Natural killer cell treated with Interleukin-12 subunit alpha and Interleukin-12 subunit beta and Interleukin-15 and Interleukin-18, amount 100 ng/mL, for 72 hours (primary cell): ENCODE data around the gene ZNF593OS. TPM values are rescaled to one million over a fixed set of nuclear protein-coding genes. Genes with fewer than 3 reads are reported as not detected.

Source experiments
- ATAC-seq, 2 donors: fragments of 150-1000 bp; cut with Tn5 transposase in 1 of 2; sonication (Bioruptor Pico), chemical (Tn5 transposase) in 1 of 2; 2 replicates each; pipeline ENCODE4 v1.10.0; 2021
- DNase-seq: peaks from one replicate; pipeline ENCODE4 v3.0.0; 2022; ENCODE audit warnings: low spot score
- H3K27ac Mint-ChIP-seq, 2 donors: 1 replicate in 1 of 2; 2 replicates in 1 of 2; pipeline ENCODE4 v1.8.0; 2022; ENCODE audit warnings: mixed read lengths in 2 of 2, mild to moderate bottlenecking in 1 of 2, moderate library complexity in 1 of 2
- H3K27me3 Mint-ChIP-seq, 2 donors: 1 replicate in 1 of 2; 2 replicates in 1 of 2; pipeline ENCODE4 v1.8.0; 2022; ENCODE audit warnings: mixed read lengths in 2 of 2
- H3K36me3 Mint-ChIP-seq: one replicate; pipeline ENCODE4 v1.8.0; 2022; ENCODE audit warnings: mixed read lengths
- H3K4me1 Mint-ChIP-seq, 2 donors: 1 replicate in 1 of 2; 2 replicates in 1 of 2; pipeline ENCODE4 v1.8.0; 2022; ENCODE audit warnings: low read depth in 2 of 2, mixed read lengths in 2 of 2, mild to moderate bottlenecking in 1 of 2
- H3K4me3 Mint-ChIP-seq: one replicate; pipeline ENCODE4 v1.8.0; 2022; ENCODE audit warnings: mixed read lengths
- H3K9me3 Mint-ChIP-seq: 2 replicates; pipeline ENCODE4 v1.8.0; 2022; ENCODE audit warnings: mixed read lengths
- total RNA-seq, 2 donors: library from RNA; stranded (reverse); gene quantifications; one replicate each; pipeline ENCODE4 v1.2.3, GENCODE V29; 2022

Gene ZNF593OS
- total RNA-seq, 2 donors from 2014 or later, result not detected

DNA sequence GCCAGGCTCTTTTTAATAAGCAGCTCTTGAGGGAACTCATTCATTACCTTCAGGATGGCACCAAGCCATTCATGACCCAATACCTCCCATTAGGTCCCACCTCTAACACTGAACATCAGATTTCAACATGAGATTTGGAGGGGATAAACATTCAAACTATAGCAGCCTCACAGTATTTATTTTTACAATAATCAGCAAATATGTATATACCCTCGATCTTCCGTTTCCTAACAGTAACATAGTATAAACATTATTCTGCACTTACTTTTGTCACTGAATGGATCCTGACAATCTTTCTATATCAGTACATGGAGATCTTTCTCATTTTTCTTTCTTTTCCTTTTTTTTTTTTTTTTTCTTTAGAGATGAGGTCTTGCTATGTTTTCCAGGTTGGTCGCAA is 24.2 kb upstream of the ZNF593OS start:
- DNase-seq (no peak), ATAC-seq (no peak)
- no peak overlapping the region for H3K4me3 Mint-ChIP-seq
- H3K4me1 Mint-ChIP-seq, result peaks cover 0 to 6% of the 10 kb centered on the region in 2 donors
- H3K27ac Mint-ChIP-seq, result no peak overlapping the region
- no peaks in the 10 kb centered on the region for H3K9me3 Mint-ChIP-seq
- no peaks in the 10 kb centered on the region for H3K36me3 Mint-ChIP-seq
- peaks cover 10 to 14% of the 10 kb centered on the region in 2 donors for H3K27me3 Mint-ChIP-seq

DNA sequence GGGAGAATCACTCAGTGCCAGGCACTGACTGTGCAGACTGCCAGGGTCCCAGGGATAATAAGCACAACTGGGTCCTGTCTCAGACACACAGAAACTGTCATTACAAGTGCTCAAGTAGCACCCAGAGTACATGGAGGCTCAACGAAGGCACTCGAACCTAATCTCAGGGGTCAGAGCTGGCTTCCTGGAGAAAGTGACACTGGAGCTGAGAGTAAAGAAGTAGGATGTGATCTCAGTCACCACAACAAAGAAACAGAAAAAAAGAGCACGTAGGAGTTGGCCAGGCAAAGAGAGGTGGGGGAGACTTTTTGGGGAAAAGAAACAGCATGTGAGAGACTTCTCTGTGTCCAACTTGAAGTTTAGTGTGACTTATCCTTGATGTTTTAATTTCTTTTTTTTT is 20.1 kb upstream of the ZNF593OS start:
- Mint-ChIP-seq H3K36me3 (no peaks in the 10 kb centered on the region), H3K4me3 (no peak overlapping the region), H3K27ac (no peak overlapping the region), H3K27me3 (peaks cover 10% of the 10 kb centered on the region in 2 donors), H3K9me3 (no peaks in the 10 kb centered on the region), H3K4me1 (peaks cover 0 to 2% of the 10 kb centered on the region in 2 donors)
- ATAC-seq, result no peak
- DNase-seq, result no peak

DNA sequence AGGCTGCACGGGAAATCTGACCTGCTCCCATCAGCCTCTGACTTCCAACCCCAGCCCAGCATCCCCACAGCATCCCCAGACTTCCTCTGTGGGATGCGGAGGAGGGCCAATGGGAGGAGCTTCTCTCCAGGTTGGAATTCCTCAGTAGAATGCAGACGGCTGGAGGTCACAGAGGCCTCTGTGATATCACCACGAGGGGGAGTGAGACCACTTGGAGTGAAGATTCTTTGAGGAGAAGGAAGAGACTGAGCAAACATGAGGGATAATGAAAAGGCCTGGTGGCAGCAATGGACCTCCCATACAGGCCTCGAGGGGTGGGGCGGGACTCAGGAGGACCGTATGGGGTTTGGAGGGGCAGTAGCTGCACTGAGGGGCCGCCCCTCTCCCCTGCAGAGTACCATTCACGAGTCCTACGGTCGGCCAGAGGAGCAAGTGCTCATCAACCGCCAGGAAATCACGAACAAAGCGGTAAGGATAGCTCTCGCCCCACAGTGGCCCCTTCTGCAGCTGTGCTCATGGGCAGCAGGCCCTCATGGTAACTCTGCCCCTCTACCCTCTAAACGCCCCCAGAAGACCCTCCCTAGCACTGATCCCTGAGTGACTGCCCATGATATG is 18.8 kb upstream of the ZNF593OS start, which contains the start of gene CATSPER4:
CATSPER4 (plus strand) TSS at position 230 of the 615 bp plus-strand sequence; CDS start at position 256, 26 bp downstream.
- Mint-ChIP-seq H3K4me3 (no peak within 1 kb of the TSS), H3K27me3 (peaks cover 7 to 10% of the 10 kb centered on the region in 2 donors), H3K36me3 (no peaks in the 10 kb centered on the region), H3K4me1 (peaks cover 0 to 2% of the 10 kb centered on the region in 2 donors), H3K27ac (no peak within 1 kb of the TSS), H3K9me3 (no peaks in the 10 kb centered on the region)
- DNase-seq (no peak), ATAC-seq (no peak)

DNA sequence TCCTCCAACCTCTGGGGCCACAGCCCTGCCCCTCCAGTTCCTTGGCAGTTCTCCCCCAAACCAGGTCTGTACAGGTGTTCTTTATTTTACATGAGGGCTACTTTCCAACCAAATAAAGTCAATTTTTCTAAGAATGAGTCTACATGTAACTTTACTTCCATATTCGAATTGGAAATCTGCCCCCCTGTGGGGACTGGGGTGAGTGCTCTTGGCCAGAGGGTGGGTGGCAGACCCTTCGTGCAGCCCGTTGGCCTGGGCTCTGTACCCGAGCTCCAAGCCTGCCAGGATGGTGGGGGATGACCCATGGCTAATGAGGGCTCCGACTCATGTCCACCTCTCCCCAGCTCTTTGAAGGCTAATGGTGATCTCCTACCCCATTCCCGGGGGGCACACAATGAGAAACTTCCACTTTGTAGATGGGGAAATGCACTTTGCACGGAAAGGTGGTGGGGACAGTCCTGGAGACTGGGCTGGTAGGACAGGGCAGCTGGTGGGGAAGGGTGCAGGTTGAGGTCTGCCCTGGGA is 18.2 kb upstream of the ZNF593OS start:
- H3K9me3 Mint-ChIP-seq, result no peaks in the 10 kb centered on the region
- H3K4me1 Mint-ChIP-seq, result peaks cover 0 to 2% of the 10 kb centered on the region in 2 donors
- H3K36me3 Mint-ChIP-seq, result no peaks in the 10 kb centered on the region
- H3K4me3 Mint-ChIP-seq, result no peak overlapping the region
- H3K27me3 Mint-ChIP-seq, result peaks cover 5 to 10% of the 10 kb centered on the region in 2 donors
- ATAC-seq, result no peak
- DNase-seq, result no peak
- H3K27ac Mint-ChIP-seq, result no peak overlapping the region

DNA sequence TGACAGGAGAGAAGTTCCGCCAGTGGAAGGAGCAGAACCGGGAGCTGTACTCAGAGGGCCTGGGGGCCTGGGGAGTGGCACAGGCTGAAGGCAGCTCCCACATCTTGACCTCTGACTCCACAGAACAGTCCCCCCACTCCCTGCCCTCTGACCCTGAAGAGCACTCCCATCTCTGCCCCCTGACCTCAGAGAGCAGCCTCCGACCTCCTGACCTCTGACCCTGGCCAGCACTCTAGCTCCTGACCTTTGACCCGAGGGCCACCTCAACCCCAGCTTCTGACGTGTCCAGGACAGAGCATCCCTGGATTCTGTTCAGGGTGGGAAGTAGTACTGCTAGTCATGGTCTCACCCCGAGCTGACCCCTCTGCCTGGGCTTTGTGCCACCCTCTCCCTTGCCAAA is 17.7 kb upstream of the ZNF593OS start:
- ATAC-seq (no peak), DNase-seq (no peak)
- no peak overlapping the region for H3K27ac Mint-ChIP-seq
- H3K9me3 Mint-ChIP-seq, result no peaks in the 10 kb centered on the region
- no peaks in the 10 kb centered on the region for H3K36me3 Mint-ChIP-seq
- H3K27me3 Mint-ChIP-seq, result peaks cover 3 to 8% of the 10 kb centered on the region in 2 donors
- no peak overlapping the region for H3K4me3 Mint-ChIP-seq
- H3K4me1 Mint-ChIP-seq, result peaks cover 0 to 2% of the 10 kb centered on the region in 2 donors

DNA sequence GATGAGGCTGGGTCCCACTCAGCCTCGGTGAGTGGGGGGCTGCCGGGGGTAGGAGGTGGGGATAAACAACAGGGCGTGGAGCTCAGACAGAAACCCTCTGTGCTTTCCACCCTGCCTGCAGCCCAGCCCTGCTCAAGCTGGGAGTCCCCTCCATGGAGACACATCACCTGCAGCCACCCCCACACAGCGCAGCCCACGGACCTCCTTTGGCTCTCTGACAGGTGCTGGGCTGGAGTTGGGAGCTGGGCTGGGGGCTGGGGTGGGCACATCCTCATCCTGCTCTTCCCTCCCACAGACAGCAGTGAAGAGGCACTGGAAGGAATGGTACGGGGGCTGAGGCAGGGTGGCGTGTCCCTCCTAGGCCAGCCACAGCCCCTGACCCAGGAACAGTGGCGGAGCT is 16.8 kb upstream of the ZNF593OS start:
- DNase-seq (no peak), ATAC-seq (no peak)
- Mint-ChIP-seq H3K36me3 (no peaks in the 10 kb centered on the region), H3K27ac (no peak overlapping the region), H3K4me3 (no peak overlapping the region), H3K27me3 (peaks cover 0 to 2% of the 10 kb centered on the region in 2 donors), H3K4me1 (peaks cover 0 to 2% of the 10 kb centered on the region in 2 donors), H3K9me3 (no peaks in the 10 kb centered on the region)

DNA sequence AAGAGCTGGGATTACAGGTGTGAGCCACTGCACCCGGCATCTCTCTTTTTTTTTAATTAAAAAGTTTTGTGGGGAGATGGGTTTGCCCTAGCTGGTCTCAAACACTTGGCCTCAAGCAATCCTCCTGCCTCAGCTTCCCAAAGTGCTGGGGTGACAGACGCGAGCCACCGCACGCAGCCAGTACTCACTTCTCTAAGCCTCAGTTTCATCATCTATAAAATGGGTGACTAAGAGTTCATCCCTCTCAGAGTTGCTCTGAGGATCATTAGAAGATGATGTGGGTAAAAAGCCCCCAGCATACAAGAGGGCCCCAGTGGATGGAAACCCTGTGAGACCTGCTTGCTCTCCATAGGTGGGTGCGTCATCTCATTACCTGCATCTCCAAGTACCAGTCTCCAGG is 16.2 kb upstream of the ZNF593OS start:
- Mint-ChIP-seq H3K27ac (no peak overlapping the region), H3K9me3 (no peaks in the 10 kb centered on the region), H3K4me3 (no peak overlapping the region), H3K36me3 (no peaks in the 10 kb centered on the region), H3K4me1 (peaks cover 0 to 2% of the 10 kb centered on the region in 2 donors), H3K27me3 (peaks cover 0 to 2% of the 10 kb centered on the region in 2 donors)
- DNase-seq (no peak), ATAC-seq (no peak)

DNA sequence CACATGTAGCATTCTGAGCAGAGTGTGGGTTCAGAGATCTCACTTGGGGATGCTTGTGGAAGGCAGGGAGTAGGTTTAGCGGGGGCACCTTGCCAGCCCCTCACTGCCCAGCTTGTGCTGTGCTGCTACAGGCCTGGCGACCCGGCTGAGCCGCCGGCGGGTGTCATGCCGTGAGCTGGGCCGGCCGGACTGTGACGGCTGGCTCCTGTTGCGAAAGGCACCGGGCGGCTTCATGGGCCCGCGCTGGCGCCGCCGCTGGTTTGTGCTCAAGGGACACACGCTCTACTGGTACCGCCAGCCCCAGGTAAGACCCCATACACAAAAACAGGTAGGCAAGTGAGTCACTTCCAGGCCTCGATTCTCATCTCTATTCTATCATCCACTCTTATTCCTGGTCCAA is 13.3 kb upstream of the ZNF593OS start:
- Mint-ChIP-seq H3K36me3 (no peaks in the 10 kb centered on the region), H3K27ac (no peak overlapping the region)

DNA sequence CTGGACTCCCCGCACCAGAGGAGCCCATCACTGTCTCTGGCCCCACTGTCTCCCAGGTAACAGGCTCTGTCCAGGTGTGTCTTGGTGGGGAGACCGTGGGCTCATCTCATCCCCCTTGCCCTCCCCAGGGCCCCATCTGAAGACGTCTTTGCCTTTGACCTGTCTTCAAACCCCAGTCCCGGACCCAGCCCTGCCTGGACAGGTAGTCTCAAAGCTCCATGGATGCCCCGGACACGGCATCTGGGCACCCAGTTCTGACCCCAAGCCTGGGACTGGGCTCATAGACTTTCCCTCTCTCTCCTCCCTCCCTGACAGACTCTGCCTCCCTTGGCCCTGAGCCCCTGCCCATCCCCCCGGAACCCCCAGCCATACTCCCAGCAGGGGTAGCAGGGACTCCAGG is 12.5 kb upstream of the ZNF593OS start:
- no peaks in the 10 kb centered on the region for H3K9me3 Mint-ChIP-seq
- no peak overlapping the region for H3K4me3 Mint-ChIP-seq
- peaks cover 0 to 4% of the 10 kb centered on the region in 2 donors for H3K27me3 Mint-ChIP-seq
- H3K4me1 Mint-ChIP-seq, result no peaks in the 10 kb centered on the region
- no peak for DNase-seq
- ATAC-seq, result no peak
- H3K36me3 Mint-ChIP-seq, result no peaks in the 10 kb centered on the region
- H3K27ac Mint-ChIP-seq, result no peak overlapping the region

More for the DNA sequence above, 13.3 kb upstream of the ZNF593OS start:
- DNase-seq (no peak), ATAC-seq (no peak)
- Mint-ChIP-seq H3K4me3 (no peak overlapping the region), H3K9me3 (no peaks in the 10 kb centered on the region), H3K27me3 (peaks cover 0 to 4% of the 10 kb centered on the region in 2 donors), H3K4me1 (no peaks in the 10 kb centered on the region)

DNA sequence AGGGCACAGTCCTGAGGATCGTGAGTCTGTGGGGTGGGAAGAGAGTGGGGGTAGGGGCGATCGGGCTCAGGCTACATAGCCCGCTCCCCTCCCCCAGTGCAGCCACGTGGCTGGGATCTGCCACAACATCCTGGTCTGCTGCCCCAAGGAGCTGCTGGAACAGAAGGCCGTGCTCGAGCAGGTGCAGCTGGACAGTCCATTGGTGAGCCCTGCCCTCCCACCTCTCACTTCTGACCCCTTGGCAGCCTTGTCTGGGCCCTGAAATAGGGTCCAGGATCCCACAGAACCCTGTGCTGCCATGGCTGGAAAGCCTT is 10.7 kb upstream of the ZNF593OS start:
- H3K9me3 Mint-ChIP-seq, result no peaks in the 10 kb centered on the region
- no peak overlapping the region for H3K27ac Mint-ChIP-seq
- H3K27me3 Mint-ChIP-seq, result peaks cover 0 to 4% of the 10 kb centered on the region in 2 donors
- H3K4me3 Mint-ChIP-seq, result no peak overlapping the region
- no peak for DNase-seq
- H3K36me3 Mint-ChIP-seq, result no peaks in the 10 kb centered on the region
- ATAC-seq, result peak in 1 of 2 donors; percentile 3
- no peaks in the 10 kb centered on the region for H3K4me1 Mint-ChIP-seq

DNA sequence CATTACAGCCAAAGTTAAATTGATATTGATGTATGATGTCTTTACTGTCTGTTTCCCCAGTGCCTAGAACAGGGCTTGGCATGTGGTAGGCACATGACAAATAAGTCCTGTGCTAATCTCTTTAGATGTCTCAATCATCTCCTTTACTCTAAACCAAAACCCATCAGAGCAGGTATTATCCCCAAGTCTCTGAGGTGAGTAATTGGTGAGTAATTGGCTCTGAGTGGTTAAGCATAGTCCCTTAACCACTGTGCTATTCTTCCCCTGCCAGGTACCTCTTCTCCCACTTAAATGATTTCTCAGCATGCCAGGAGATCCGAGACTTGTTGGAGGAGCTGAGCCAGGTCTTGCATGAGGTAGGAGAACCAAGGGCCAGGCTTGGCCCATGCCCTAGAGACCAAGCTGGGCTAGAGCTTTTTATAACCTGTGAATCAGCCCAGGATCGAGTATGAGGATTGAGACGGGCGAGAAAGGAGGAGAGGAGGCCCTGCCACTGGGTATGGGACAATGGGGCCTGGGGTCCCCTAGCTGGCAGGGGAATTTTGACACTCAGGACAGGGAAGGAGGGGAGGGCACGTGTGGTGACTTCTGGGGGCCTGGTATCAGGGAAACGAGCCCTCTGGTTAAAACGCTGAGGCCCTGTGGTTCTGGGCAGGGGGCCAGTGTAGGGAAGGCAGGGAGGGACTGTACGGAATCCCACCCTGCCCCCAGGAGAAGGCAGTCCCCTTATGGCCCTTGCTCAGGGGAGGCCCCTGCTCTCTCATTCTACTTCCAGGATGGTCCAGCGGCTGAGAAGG is 10.2 kb upstream of the ZNF593OS start:
- peaks cover 0 to 4% of the 10 kb centered on the region in 2 donors for H3K27me3 Mint-ChIP-seq
- ATAC-seq, result no peak
- no peak overlapping the region for H3K27ac Mint-ChIP-seq
- no peaks in the 10 kb centered on the region for H3K4me1 Mint-ChIP-seq
- no peak overlapping the region for H3K4me3 Mint-ChIP-seq
- H3K9me3 Mint-ChIP-seq, result no peaks in the 10 kb centered on the region
- no peaks in the 10 kb centered on the region for H3K36me3 Mint-ChIP-seq
- DNase-seq, result no peak

DNA sequence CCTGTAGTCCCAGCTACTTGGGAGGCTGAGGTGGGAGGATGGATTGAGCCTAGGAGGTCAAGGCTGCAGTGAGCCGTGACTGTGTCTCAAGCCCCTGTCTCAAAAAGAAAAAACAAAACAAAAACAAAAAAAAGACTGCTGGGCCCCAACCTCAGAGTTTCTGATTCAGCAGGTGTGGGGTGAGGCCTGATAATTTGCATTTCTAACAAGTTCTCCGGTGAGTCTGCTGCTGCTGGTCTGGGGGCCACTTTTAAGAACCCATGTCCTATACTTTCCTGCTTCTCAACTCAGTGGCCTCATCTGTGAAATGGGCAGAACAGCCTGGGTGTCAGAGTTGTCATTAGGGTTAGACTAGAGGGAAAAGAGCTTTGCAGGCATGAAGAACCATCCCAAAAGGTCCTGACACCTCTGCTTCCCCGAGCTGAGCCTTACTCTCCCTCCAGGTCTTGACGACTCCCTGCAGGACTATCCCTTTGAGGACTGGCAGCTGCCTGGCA is 8.4 kb upstream of the ZNF593OS start:
- no peak for ATAC-seq
- Mint-ChIP-seq H3K9me3 (no peaks in the 10 kb centered on the region), H3K27ac (no peak overlapping the region), H3K27me3 (peaks cover 0 to 4% of the 10 kb centered on the region in 2 donors), H3K4me3 (no peak overlapping the region), H3K36me3 (no peaks in the 10 kb centered on the region), H3K4me1 (no peaks in the 10 kb centered on the region)
- no peak for DNase-seq

DNA sequence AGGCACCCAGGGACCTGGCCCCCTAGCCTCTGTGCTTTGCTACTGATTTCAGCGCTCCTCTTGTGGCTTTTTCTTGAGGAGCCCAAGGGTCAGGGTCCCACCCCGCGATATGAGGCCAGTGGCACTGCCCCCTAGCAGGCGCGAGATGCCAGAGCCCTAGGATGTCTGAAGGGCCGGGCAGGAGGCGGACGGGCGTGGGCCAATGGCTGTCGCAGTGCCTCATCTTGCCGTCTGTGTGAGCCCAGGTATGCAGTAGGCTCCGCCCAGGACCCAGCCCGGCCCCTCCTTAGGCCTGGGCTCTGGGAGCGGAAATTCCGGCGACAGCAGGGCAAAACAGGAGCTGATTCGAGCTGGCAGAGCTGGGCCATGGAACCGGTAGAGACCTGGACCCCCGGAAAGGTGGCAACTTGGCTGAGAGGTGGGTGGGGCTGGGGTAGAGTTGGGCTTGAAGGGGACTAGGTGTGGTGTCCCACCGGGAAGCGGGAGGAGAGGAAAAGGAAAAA is 5.6 kb upstream of the ZNF593OS start, which contains the start of gene CNKSR1:
CNKSR1 (plus strand) TSS at position 310 of the 503 bp plus-strand sequence; CDS start at position 367, 57 bp downstream.
- no peaks in the 10 kb centered on the region for H3K36me3 Mint-ChIP-seq
- no peaks in the 10 kb centered on the region for H3K4me1 Mint-ChIP-seq
- ATAC-seq (peak in 1 of 2 donors; percentile 45), DNase-seq (no peak)
- no peaks in the 10 kb centered on the region for H3K9me3 Mint-ChIP-seq
- peaks cover 0 to 4% of the 10 kb centered on the region in 2 donors for H3K27me3 Mint-ChIP-seq
- no peak within 1 kb of the TSS for H3K27ac Mint-ChIP-seq
- no peak within 1 kb of the TSS for H3K4me3 Mint-ChIP-seq

DNA sequence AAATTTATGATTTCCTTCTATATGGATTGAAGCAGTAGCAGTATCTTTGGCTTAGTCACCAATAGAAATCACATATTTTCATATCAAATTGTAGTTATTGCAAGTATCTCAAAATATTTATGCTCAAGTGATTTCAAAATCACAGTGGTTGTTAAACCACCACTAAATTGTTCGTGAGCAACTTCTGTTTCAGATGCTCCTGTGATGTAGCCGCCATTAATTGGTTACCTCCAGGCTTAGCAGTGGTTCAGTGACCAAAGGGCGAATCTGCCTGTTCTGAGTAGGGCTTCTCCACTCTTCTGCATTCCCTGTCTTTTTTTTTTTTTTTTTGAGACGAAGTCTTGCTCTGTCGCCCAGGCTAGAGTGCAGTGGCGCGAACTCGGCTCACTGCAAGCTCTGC is 3.7 kb upstream of the ZNF593OS start:
- no peak overlapping the region for H3K27ac Mint-ChIP-seq
- H3K4me1 Mint-ChIP-seq, result peaks cover 0 to 6% of the 10 kb centered on the region in 2 donors
- H3K4me3 Mint-ChIP-seq, result no peak overlapping the region
- DNase-seq (no peak), ATAC-seq (no peak)
- no peaks in the 10 kb centered on the region for H3K27me3 Mint-ChIP-seq
- H3K9me3 Mint-ChIP-seq, result no peaks in the 10 kb centered on the region
- no peaks in the 10 kb centered on the region for H3K36me3 Mint-ChIP-seq
